Ovary (tissue), 9 donors: ENCODE results near the gene TENT5A. TPM values are rescaled to one million over a fixed set of nuclear protein-coding genes. Genes with fewer than 3 reads are reported as not detected.

Experiments
- DNase-seq, 5 donors: peaks; one replicate each; pipeline ENCODE4 v3.0.0-alpha.2; 2019 to 2020
- H3K27ac ChIP-seq, 2 donors: fragments of 200-600 bp; one replicate each; pipeline versions ENCODE4 v1.5.1 to v1.8.0; 2019 to 2022
- H3K27me3 ChIP-seq: fragments of 200-600 bp; one replicate; pipeline ENCODE4 v1.8.0; 2022
- H3K36me3 ChIP-seq: fragments of 200-600 bp; sonication (generic); one replicate; pipeline ENCODE4 v1.5.1; 2019
- H3K4me1 ChIP-seq: one replicate; pipeline ENCODE4 v1.8.1; 2013; ENCODE audit warnings: mild to moderate bottlenecking, moderate library complexity; ENCODE audit not compliant: insufficient read depth
- H3K4me3 ChIP-seq: fragments of 200-600 bp; sonication (generic); one replicate; pipeline ENCODE4 v1.5.1; 2017
- H3K9me3 ChIP-seq, 2 donors: fragments of 200-600 bp in 1 of 2; sonication (generic) in 1 of 2; one replicate each; pipeline versions ENCODE4 v1.5.1 to v1.8.1; 2013 to 2019; ENCODE audit warnings: mild to moderate bottlenecking in 1 of 2, moderate library complexity in 1 of 2
- CTCF ChIP-seq, 3 donors: fragments of 450-650 bp in 2 of 3; fragments of 200-600 bp in 1 of 3; IDR thresholded peaks; one replicate each; pipeline versions ENCODE4 v1.5.1 to v1.8.0; 2016 to 2022; ENCODE audit warnings: antibody characterized with exemption in 3 of 3, mild to moderate bottlenecking in 1 of 3
- EP300 ChIP-seq: sonication (generic); formaldehyde crosslinking; IDR thresholded peaks from one replicate; pipeline ENCODE4 v1.6.1; 2017; ENCODE audit warnings: antibody characterized with exemption
- POLR2A ChIP-seq: fragments of 450-650 bp; IDR thresholded peaks from one replicate; pipeline ENCODE4 v1.6.1; 2017; ENCODE audit warnings: antibody characterized with exemption, mild to moderate bottlenecking, moderate library complexity
- WGBS, 3 donors: extraction: QIAGEN DNeasy Blood & Tissue Kit in 1 of 3; methylation state at CpG; one replicate each; pipeline versions ENCODE4 v1.1.5 to v1.1.7; 2013 to 2017; 5-methylcytosine and 5-hydroxymethylcytosine counted together
- intact Hi-C, 4 donors: fragments of 100-400 bp; cut with DNase I; formaldehyde crosslinking; loops; one replicate each; pipeline versions ENCODE4 v1.11.0 to v1.15.1; 2022 to 2023
- polyA plus RNA-seq, 2 donors: library from polyadenylated mRNA; stranded (reverse); fragments of 200-250 nt in 1 of 2; fragments of 350-450 nt in 1 of 2; fragmentation: Illumina TruSeq in 1 of 2; extraction: RNeasy Lipid Tissue Mini Kit (QIAGEN cat#74804) in 1 of 2; gene quantifications; one replicate each; pipeline ENCODE4 v1.2.3, GENCODE V29; 2013 to 2014
- total RNA-seq, 7 donors: library from RNA; depleted of rRNA in 2 of 7; stranded (reverse); fragments of >200 nt in 2 of 7; fragmentation: NEBNext Ultra II Directional in 3 of 7; extraction: Animal tissue kit (Norgen Biotek cat#: 25700) in 3 of 7; gene quantifications; one replicate each; pipeline versions ENCODE4 v1.1.0 to v1.2.4, GENCODE V29; 2016 to 2023
- donor health status: DM: no; HTN: no; CAD: no; lungs with moderate emphysema.
- donor health status: DM: no; HTN: no; CAD: no.
- donor health status: Bipolar disorder and iron deficiency.
- donor health status: DM: yes; HTN: yes; CAD: no.
- donor health status: DM: no; HTN: no; CAD: no.
- donor health status: DM: yes; HTN: yes; CAD: no.

Gene TENT5A
- total and polyA plus RNA-seq, 9 donors, result 14.6 to 47.1 (median 29.4) TPM

- intact Hi-C loops, result no loop called here
- Histone ChIP-seq H3K36me3 (no peaks in the 10 kb centered on the region), H3K27ac (no peak overlapping the region), H3K4me3 (no peak overlapping the region), H3K9me3 (no peaks in the 10 kb centered on the region), H3K4me1 (no peaks in the 10 kb centered on the region), H3K27me3 (no peaks in the 10 kb centered on the region)
- TF ChIP-seq CTCF (IDR thresholded peaks at IDR 0.05), result no peak
- TF ChIP-seq POLR2A, result no peak
- TF ChIP-seq EP300, result no peak
- WGBS, 3 donors, result 86 to 95% (median 86%) methylated on average over 2 of the region's 2 CpGs
- no peak for DNase-seq
Observed at GRCh38 chr6:81734081-81734480, 18.4 kb downstream of the TENT5A start.

- Histone ChIP-seq H3K9me3 (no peaks in the 10 kb centered on the region), H3K4me3 (no peak overlapping the region), H3K27ac (no peak overlapping the region), H3K4me1 (no peaks in the 10 kb centered on the region), H3K36me3 (no peaks in the 10 kb centered on the region), H3K27me3 (no peaks in the 10 kb centered on the region)
- WGBS, 3 donors, result 64 to 82% (median 77%) methylated on average over 1 of the region's 1 CpG
- intact Hi-C loops, result no loop called here
- no peak for TF ChIP-seq EP300
- TF ChIP-seq POLR2A, result no peak
- TF ChIP-seq CTCF (IDR thresholded peaks at IDR 0.05), result no peak
- no peak for DNase-seq
Observed at GRCh38 chr6:81731814-81732213, 20.7 kb downstream of the TENT5A start.

GRCh38 chr6:81727876-81728517, 24.5 kb downstream of the TENT5A start:
- no peaks in the 10 kb centered on the region for H3K36me3 ChIP-seq
- H3K27me3 ChIP-seq, result no peaks in the 10 kb centered on the region
- 91 to 95% (median 93%) methylated on average over 8 of the region's 8 CpGs for WGBS, 3 donors
- H3K4me1 ChIP-seq, result no peaks in the 10 kb centered on the region
- H3K27ac ChIP-seq, result no peak overlapping the region
- H3K4me3 ChIP-seq, result no peak overlapping the region
- no peaks in the 10 kb centered on the region for H3K9me3 ChIP-seq
- intact Hi-C loops, result no loop called here
- DNase-seq, result no peak
- no peak for TF ChIP-seq POLR2A
- TF ChIP-seq CTCF (IDR thresholded peaks at IDR 0.05), result no peak
- no peak for TF ChIP-seq EP300

GRCh38 chr6:81725127-81725526, 27.4 kb downstream of the TENT5A start:
- no peak for TF ChIP-seq POLR2A
- TF ChIP-seq EP300, result no peak
- TF ChIP-seq CTCF (IDR thresholded peaks at IDR 0.05), result no peak
- WGBS, 3 donors, result 80 to 95% (median 88%) methylated on average over 2 of the region's 2 CpGs
- Histone ChIP-seq H3K36me3 (no peaks in the 10 kb centered on the region), H3K9me3 (no peaks in the 10 kb centered on the region), H3K27ac (no peak overlapping the region), H3K4me3 (no peak overlapping the region), H3K27me3 (no peaks in the 10 kb centered on the region), H3K4me1 (no peaks in the 10 kb centered on the region)
- intact Hi-C loops, result no loop called here
- DNase-seq, result no peak
